Neural crest cell (in vitro differentiated cells): ENCODE results near the gene CEBPZ. TPM values are rescaled to one million over a fixed set of nuclear protein-coding genes. Genes with fewer than 3 reads are reported as not detected.

Source experiments
- DNase-seq: peaks from one replicate; pipeline ENCODE4 v3.0.0; 2021; ENCODE audit warnings: low read depth, mixed read lengths, low spot score
- H3K27ac Mint-ChIP-seq: one replicate; pipeline ENCODE4 v1.8.0; 2021; ENCODE audit warnings: mild to moderate bottlenecking, mixed read lengths; ENCODE audit not compliant: unreplicated experiment
- H3K27me3 Mint-ChIP-seq: 2 replicates; pipeline ENCODE4 v1.8.0; 2021; ENCODE audit warnings: low read depth, mild to moderate bottlenecking, mixed read lengths
- H3K36me3 Mint-ChIP-seq: 2 replicates; pipeline ENCODE4 v1.8.0; 2021; ENCODE audit warnings: low read depth, mild to moderate bottlenecking, mixed read lengths
- H3K4me1 Mint-ChIP-seq: 2 replicates; pipeline ENCODE4 v1.8.0; 2021; ENCODE audit warnings: mixed read lengths
- H3K4me3 Mint-ChIP-seq: one replicate; pipeline ENCODE4 v1.8.0; 2021; ENCODE audit warnings: mild to moderate bottlenecking, mixed read lengths
- H3K9me3 Mint-ChIP-seq: 2 replicates; pipeline ENCODE4 v1.8.0; 2021; ENCODE audit warnings: mixed read lengths
- long read RNA-seq: library from polyadenylated mRNA; unstranded; transcript quantifications from one replicate; pipeline ENCODE4 v2.0.0, GENCODE V29; 2020
- total RNA-seq: library from RNA; stranded (reverse); gene quantifications from 2 replicates; pipeline ENCODE4 v1.2.1, GENCODE V29; 2021
- TF ChIP-seq, protein P1 (sequence below): fragments of 200-600 bp; sonication (generic); conservative IDR thresholded peaks from 2 replicates; pipeline ENCODE4 v1.5.0; 2021; ENCODE audit warnings: antibody characterized with exemption, mild to moderate bottlenecking

Gene CEBPZ
- total RNA-seq, result 55.0 and 60.4 TPM in 2 replicates
- long read RNA-seq, transcript CEBPZ-201 (16 exons, 3,463 nt), result major isoform, 17 of 92 reads
- long read RNA-seq, partial matches to known transcripts, result 71 of 92 reads
- long read RNA-seq, other reads (novel, unspliced or antisense), result 4 of 92 reads

DNA sequence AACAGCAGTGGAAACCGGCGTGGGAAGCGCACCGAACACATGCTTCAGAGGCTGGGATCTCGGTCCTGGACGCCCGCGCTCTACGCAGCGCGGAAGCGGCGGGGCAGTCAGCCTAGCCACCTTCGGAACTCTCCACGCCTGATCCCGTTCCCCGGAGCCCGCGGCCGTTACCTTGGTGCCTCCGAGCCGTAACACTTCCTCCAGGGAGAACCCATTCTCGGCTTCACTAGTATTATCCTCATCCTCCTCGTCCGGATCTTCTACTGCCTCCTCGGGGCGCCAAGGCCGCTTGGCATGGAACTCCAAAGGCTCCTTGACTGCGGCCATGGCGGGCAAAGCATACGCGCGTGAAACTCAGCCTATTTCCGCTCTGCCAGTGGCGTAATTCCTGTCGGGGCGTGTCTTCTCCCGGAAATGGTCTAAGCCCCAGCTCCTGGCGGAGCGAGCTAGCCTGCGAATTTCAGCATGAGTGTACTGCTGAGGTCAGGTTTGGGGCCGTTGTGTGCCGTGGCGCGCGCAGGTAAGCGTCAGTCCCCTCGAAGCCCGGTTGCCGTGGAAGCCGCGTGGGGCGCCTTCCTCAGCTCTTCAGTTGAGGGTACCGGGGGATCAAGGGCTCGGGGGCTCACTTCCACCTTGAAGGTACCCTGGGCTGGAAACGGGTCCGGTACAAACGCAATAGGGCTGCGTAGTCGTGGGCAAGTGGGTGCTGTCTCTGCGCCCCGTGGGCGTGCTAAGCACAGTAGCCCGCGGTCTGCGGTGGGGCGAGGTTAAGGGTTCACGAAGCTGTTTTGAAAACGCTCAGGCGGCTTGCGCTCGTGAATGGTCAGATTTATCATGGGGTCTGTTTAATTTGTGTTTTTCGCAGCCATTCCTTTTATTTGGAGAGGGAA lies at the start of gene CEBPZ, which contains the start of gene NDUFAF7:
Gene CEBPZ, minus strand, starts transcription at position 356 of the 890 bp plus-strand sequence. Its CDS starts 29 bp downstream, at position 327.
Gene NDUFAF7, plus strand, starts transcription at position 418 of the 890 bp plus-strand sequence. Its CDS starts 48 bp downstream, at position 466.
- H3K4me3 Mint-ChIP-seq, result no peak within 1 kb of the TSS
- TF ChIP-seq, protein P1, sequence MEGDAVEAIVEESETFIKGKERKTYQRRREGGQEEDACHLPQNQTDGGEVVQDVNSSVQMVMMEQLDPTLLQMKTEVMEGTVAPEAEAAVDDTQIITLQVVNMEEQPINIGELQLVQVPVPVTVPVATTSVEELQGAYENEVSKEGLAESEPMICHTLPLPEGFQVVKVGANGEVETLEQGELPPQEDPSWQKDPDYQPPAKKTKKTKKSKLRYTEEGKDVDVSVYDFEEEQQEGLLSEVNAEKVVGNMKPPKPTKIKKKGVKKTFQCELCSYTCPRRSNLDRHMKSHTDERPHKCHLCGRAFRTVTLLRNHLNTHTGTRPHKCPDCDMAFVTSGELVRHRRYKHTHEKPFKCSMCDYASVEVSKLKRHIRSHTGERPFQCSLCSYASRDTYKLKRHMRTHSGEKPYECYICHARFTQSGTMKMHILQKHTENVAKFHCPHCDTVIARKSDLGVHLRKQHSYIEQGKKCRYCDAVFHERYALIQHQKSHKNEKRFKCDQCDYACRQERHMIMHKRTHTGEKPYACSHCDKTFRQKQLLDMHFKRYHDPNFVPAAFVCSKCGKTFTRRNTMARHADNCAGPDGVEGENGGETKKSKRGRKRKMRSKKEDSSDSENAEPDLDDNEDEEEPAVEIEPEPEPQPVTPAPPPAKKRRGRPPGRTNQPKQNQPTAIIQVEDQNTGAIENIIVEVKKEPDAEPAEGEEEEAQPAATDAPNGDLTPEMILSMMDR, result no peak
- DNase-seq, result peak; percentile 74
- H3K27me3 Mint-ChIP-seq, result no peaks in the 10 kb centered on the region
- H3K36me3 Mint-ChIP-seq, result peaks cover 5% of the 10 kb centered on the region
- peaks cover 2% of the 10 kb centered on the region for H3K9me3 Mint-ChIP-seq
- no peak within 1 kb of the TSS for H3K27ac Mint-ChIP-seq
- H3K4me1 Mint-ChIP-seq, result peaks cover 8% of the 10 kb centered on the region

DNA sequence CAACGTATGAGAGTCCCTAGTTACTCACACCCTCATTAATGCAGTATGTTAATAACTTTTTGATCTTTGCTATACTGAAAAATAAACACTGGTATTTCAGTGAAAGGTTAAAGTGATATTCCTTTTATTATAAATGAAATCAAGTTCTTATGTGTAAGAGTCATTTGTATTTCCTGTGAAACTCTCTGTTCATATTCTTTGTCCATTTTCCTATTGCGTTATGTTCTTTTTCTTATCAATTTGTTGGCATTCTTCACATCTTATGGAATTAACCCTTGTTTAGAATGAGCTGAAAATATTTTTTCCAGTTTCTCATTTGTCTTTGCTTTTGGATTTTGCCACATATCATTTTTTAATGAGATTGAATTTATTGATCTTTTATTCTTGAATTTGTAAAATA lies 44.9 kb upstream of the CEBPZ start:
- H3K27ac Mint-ChIP-seq, result no peak overlapping the region
- TF ChIP-seq, protein P1, result no peak
- H3K27me3 Mint-ChIP-seq, result no peaks in the 10 kb centered on the region
- no peaks in the 10 kb centered on the region for H3K9me3 Mint-ChIP-seq
- H3K4me3 Mint-ChIP-seq, result no peak overlapping the region
- DNase-seq, result no peak
- H3K36me3 Mint-ChIP-seq, result peaks cover 9% of the 10 kb centered on the region
- no peaks in the 10 kb centered on the region for H3K4me1 Mint-ChIP-seq

DNA sequence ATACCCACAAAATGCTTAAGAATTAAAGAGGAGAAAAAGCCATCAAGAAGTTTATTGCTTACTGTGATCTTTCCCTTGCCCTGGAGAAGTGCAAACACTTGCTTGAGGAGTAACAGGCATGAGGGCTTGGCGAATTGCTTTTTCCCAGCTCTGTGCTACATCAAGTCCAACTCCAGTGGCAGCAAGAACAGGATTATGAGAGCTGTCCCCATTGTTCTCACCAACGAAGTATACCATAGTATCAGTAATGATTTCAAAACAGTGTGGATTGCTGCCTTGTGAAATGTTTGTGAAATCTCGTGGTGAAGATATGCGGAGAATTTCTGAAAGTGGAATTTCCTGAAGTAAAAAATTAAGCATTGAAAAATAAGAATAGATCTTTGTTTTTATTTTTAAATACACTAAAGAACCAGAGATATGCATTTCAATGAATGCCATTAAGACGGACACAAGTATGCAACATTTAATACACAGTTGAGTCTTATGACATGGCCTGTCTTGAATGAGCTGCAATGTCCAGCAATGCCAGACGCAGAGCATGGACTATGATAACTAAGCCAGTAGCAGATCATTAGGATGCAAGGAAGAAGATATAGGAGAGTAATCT lies 43.1 kb upstream of the CEBPZ start:
- Mint-ChIP-seq H3K9me3 (no peaks in the 10 kb centered on the region), H3K27ac (no peak overlapping the region), H3K4me1 (no peaks in the 10 kb centered on the region), H3K36me3 (peaks cover 8% of the 10 kb centered on the region), H3K4me3 (no peak overlapping the region), H3K27me3 (no peaks in the 10 kb centered on the region)
- no peak for DNase-seq
- TF ChIP-seq, protein P1, result no peak

DNA sequence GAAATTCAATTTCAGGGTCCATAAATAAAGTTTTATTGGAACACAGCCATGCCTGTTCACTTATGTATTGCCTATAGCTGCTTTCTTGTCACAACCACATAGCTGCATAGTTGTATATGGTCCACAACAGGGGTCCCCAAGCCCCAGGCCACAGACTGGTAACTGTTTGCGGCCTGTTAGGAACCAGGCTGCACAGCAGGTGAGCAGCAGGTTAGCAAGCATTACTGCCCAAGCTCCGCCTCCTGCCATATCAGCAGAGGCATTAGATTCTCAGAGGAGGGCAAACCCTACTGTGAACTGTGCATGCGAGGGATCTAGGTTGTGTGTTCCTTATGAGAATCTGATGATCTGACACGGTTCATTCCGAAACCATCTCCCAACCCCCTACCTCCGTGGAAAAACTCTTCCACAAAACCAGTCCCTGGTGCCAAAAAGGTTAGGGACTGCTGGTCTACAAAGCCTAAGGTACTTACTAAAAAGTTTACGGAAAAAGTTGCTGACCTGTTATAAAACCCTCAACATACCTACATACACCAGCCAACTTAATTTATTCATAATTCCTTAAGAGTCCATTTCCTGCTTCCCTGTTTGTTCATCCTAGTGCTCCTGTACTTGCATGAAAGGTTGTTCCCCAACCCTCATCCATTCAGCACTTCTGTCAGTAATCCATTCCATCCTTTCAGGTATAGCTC lies 40.1 kb upstream of the CEBPZ start:
- no peaks in the 10 kb centered on the region for H3K27me3 Mint-ChIP-seq
- H3K36me3 Mint-ChIP-seq, result peaks cover 15% of the 10 kb centered on the region
- H3K27ac Mint-ChIP-seq, result peak overlapping the region; percentile 63
- H3K4me3 Mint-ChIP-seq, result no peak overlapping the region
- no peaks in the 10 kb centered on the region for H3K4me1 Mint-ChIP-seq
- no peaks in the 10 kb centered on the region for H3K9me3 Mint-ChIP-seq
- TF ChIP-seq, protein P1, result no peak
- no peak for DNase-seq

- H3K4me3 Mint-ChIP-seq, result no peak overlapping the region
- H3K9me3 Mint-ChIP-seq, result no peaks in the 10 kb centered on the region
- H3K4me1 Mint-ChIP-seq, result no peaks in the 10 kb centered on the region
- no peak for DNase-seq
- TF ChIP-seq, protein P1, result no peak
- H3K27ac Mint-ChIP-seq, result peak overlapping the region; percentile 76
- H3K36me3 Mint-ChIP-seq, result peaks cover 11% of the 10 kb centered on the region
- no peaks in the 10 kb centered on the region for H3K27me3 Mint-ChIP-seq
Measured at GRCh38 chr2:37268111-37268510, 36.7 kb upstream of the CEBPZ start.
